K562 (cell line): Measurements from ENCODE around the gene FILIP1. TPM values are rescaled to one million over a fixed set of nuclear protein-coding genes. Genes with fewer than 3 reads are reported as not detected.

ENCODE experiments used
- HINFP ChIP-seq: fragments of 450-650 bp; conservative IDR thresholded peaks from 2 replicates; pipeline ENCODE4 v1.6.1; 2016; ENCODE audit warnings: missing genetic modification characterization, low read depth, mild to moderate bottlenecking, control low read depth, missing compliant biosample characterization
- MAFG ChIP-seq: fragments of 450-650 bp; conservative IDR thresholded peaks from 2 replicates; pipeline ENCODE4 v1.6.1; 2016; ENCODE audit warnings: missing genetic modification characterization, missing compliant biosample characterization
- RBM39 ChIP-seq: fragments of 200-400 bp; formaldehyde crosslinking; optimal IDR thresholded peaks from 2 replicates; pipeline ENCODE3; 2018; ENCODE audit warnings: low read depth, low read length
- REST ChIP-seq, 2 experiments: fragments of 450-650 bp; formaldehyde crosslinking in 1 of 2; IDR thresholded peaks; 2 replicates each; pipeline versions ENCODE4 v1.4.0 to v1.6.1; 2014 to 2020; ENCODE audit warnings: mild to moderate bottlenecking in 2 of 2, borderline replicate concordance in 1 of 2, low read depth in 1 of 2
- SMC3 ChIP-seq: conservative IDR thresholded peaks from 2 replicates; pipeline ENCODE4 v1.6.1; 2011; ENCODE audit warnings: low read depth, low read length, improper control_type of control experiment; ENCODE audit not compliant: insufficient read depth
- polyA plus RNA-seq, 8 experiments: library from polyadenylated mRNA; depleted of rRNA in 4 of 8; stranded (reverse) in 5 of 8; unstranded in 3 of 8; fragments of >200 nt; fragmentation: Nextera tagmentation in 2 of 8; fragmentation: Illumina TruSeq in 1 of 8; extraction: Ambion mirVana in 2 of 8; extraction: Trizol in 1 of 8; gene quantifications; 2 replicates each; pipeline versions ENCODE4 v1.2.1 to v1.2.3, GENCODE V29; 2011 to 2014; ENCODE audit warnings: inconsistent platforms in 1 of 8, missing spikeins in 1 of 8
- total RNA-seq, 7 experiments: library from RNA; depleted of rRNA in 6 of 7; stranded (reverse); fragments of >200 nt in 6 of 7; fragmentation: Illumina TruSeq in 2 of 7; extraction: Trizol in 2 of 7; gene quantifications; 2 replicates each; pipeline versions ENCODE4 v1.2.1 to v1.2.3, GENCODE V29; 2011 to 2021; ENCODE audit warnings: low replicate concordance in 1 of 7
- TF ChIP-seq, protein P1 (sequence below), 3 experiments: IDR thresholded peaks in 2 of 3; conservative IDR thresholded peaks in 1 of 3; 2 replicates each; pipeline ENCODE4 v1.5.1; 2011 to 2012; ENCODE audit warnings: low read length in 3 of 3, mild to moderate bottlenecking in 3 of 3, control low read depth in 2 of 3, improper control_type of control experiment in 1 of 3, inconsistent platforms in 1 of 3, low read depth in 1 of 3, mixed read lengths in 1 of 3, moderate library complexity in 1 of 3; ENCODE audit not compliant: insufficient read depth in 2 of 3
- TF ChIP-seq, protein P2 (sequence below): fragments of 150-350 bp; IDR thresholded peaks from 2 replicates; pipeline ENCODE4 v1.6.1; 2014; ENCODE audit warnings: low read depth, mild to moderate bottlenecking, low read length, borderline replicate concordance

Gene FILIP1
- total and polyA plus RNA-seq, 9 of the 15 experiments (the other 6 are each of a cell fraction or from before 2014, with no cell fraction given) = 0.03 to 0.25 (median 0.10) TPM; not detected in 1

DNA sequence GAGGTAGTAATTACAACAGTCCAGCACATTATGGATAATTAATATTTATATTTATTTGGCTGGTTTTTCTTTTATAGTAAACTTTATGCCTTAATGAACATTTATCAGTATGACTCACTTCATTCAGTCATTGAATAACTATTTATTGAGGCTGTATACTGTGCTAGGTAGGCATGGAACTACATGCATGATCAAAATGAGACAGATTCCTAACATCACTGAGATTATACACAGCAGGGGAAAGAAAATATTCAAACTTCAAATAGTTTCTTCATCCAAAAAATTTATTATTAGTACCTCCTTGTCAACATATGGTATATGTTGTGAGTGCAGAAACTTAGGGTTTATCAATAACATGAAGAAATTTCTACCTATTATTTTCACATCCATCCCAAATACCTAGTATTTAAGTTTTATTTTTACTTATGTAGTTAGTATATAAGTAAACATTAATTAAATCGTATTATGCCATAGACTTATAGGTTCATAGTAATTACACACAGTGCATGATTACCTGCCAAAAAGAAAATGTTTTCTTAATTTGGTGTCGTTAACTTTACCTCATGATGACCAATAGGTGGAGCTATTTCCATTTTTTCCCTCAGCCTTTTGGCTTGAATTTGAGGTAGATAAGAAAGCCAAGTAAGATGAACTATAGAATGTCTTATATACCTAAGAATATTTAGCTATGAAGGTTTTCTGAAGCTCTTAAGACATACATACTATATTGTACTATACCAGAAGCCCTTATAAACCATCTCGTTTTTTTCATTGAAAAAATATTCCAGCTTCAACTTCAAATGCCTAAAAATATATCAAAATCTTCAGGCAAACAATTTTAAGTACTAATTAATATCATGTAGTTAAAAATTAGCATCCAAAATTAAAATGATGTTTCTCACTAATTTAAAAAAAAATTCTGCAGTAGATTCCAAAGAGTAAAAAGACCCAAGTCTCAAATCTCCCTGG is 196.5 kb downstream of the FILIP1 start (continued):
- peak; percentile 63; the same call in 1 of the 2 replicates for TF ChIP-seq REST (IDR thresholded peaks at IDR 0.05; ENCODE audit: borderline replicate concordance)
- no peak for TF ChIP-seq REST (CRISPR knock-in tag; IDR thresholded peaks at IDR 0.05; ENCODE audit: low read depth)
- TF ChIP-seq, protein P1, sequence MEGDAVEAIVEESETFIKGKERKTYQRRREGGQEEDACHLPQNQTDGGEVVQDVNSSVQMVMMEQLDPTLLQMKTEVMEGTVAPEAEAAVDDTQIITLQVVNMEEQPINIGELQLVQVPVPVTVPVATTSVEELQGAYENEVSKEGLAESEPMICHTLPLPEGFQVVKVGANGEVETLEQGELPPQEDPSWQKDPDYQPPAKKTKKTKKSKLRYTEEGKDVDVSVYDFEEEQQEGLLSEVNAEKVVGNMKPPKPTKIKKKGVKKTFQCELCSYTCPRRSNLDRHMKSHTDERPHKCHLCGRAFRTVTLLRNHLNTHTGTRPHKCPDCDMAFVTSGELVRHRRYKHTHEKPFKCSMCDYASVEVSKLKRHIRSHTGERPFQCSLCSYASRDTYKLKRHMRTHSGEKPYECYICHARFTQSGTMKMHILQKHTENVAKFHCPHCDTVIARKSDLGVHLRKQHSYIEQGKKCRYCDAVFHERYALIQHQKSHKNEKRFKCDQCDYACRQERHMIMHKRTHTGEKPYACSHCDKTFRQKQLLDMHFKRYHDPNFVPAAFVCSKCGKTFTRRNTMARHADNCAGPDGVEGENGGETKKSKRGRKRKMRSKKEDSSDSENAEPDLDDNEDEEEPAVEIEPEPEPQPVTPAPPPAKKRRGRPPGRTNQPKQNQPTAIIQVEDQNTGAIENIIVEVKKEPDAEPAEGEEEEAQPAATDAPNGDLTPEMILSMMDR (IDR thresholded peaks at IDR 0.05 in 2 of 3, conservative IDR thresholded peaks at IDR 0.05 in 1 of 3; ENCODE audit: insufficient read depth in 2 of 3, low read depth in 1 of 3, low read length in 3 of 3) = peak in 2 of 3 experiments; percentile 46 to 81; a peak in 4 of 6 replicates
- TF ChIP-seq, protein P2, sequence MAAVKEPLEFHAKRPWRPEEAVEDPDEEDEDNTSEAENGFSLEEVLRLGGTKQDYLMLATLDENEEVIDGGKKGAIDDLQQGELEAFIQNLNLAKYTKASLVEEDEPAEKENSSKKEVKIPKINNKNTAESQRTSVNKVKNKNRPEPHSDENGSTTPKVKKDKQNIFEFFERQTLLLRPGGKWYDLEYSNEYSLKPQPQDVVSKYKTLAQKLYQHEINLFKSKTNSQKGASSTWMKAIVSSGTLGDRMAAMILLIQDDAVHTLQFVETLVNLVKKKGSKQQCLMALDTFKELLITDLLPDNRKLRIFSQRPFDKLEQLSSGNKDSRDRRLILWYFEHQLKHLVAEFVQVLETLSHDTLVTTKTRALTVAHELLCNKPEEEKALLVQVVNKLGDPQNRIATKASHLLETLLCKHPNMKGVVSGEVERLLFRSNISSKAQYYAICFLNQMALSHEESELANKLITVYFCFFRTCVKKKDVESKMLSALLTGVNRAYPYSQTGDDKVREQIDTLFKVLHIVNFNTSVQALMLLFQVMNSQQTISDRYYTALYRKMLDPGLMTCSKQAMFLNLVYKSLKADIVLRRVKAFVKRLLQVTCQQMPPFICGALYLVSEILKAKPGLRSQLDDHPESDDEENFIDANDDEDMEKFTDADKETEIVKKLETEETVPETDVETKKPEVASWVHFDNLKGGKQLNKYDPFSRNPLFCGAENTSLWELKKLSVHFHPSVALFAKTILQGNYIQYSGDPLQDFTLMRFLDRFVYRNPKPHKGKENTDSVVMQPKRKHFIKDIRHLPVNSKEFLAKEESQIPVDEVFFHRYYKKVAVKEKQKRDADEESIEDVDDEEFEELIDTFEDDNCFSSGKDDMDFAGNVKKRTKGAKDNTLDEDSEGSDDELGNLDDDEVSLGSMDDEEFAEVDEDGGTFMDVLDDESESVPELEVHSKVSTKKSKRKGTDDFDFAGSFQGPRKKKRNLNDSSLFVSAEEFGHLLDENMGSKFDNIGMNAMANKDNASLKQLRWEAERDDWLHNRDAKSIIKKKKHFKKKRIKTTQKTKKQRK = no peak
- no peak for TF ChIP-seq RBM39
- TF ChIP-seq HINFP (tag) = no peak
- 0 out of 2 replicates have a peak, but pooled peaks have one; percentile 30 for TF ChIP-seq SMC3
- TF ChIP-seq MAFG = no peak
